ENCODE data around the gene EMX1.

GRCh38 chr2:72961853-72962468 is 44.6 kb downstream of the EMX1 start:
- no peak for TF ChIP-seq YY1 (IDR thresholded peaks at IDR 0.05; ENCODE audit: insufficient read depth, insufficient read length)
- TF ChIP-seq ZNF274 (IDR thresholded peaks at IDR 0.05; ENCODE audit: low read depth, low read length), result no peak

Data from NT2/D1 (cell line).